Measurements from ENCODE around the gene SLC43A2. TPM values are rescaled to one million over a fixed set of nuclear protein-coding genes. Genes with fewer than 3 reads are reported as not detected.

Gene SLC43A2
- total RNA-seq, 1 experiment from 2014 or later, result 3.4 TPM

GRCh38 chr17:1559047-1560043 lies 69.3 kb downstream of the SLC43A2 start:
- in situ Hi-C loops (cut with HindIII; ENCODE audit: low pct_unique_long_range_greater_than_20kb, low sequenced_read_pairs), result no loop called here
- no peak for DNase-seq (ENCODE audit: low read depth, low spot score)

GRCh38 chr17:1558401-1558800 lies 70.2 kb downstream of the SLC43A2 start:
- in situ Hi-C loops (cut with HindIII; ENCODE audit: low pct_unique_long_range_greater_than_20kb, low sequenced_read_pairs), result no loop called here

GRCh38 chr17:1557355-1558095 lies 71.1 kb downstream of the SLC43A2 start:
- DNase-seq (ENCODE audit: low read depth, low spot score), result no peak
- in situ Hi-C loops (cut with HindIII; ENCODE audit: low pct_unique_long_range_greater_than_20kb, low sequenced_read_pairs), result no loop called here

More at GRCh38 chr17:1558401-1558800, 70.2 kb downstream of the SLC43A2 start:
- DNase-seq (ENCODE audit: low read depth, low spot score), result no peak

- no peak for DNase-seq (ENCODE audit: low read depth, low spot score)
- in situ Hi-C loops (cut with HindIII; ENCODE audit: low pct_unique_long_range_greater_than_20kb, low sequenced_read_pairs), result no loop called here
These were observed 72.8 kb downstream of the SLC43A2 start for GRCh38 chr17:1555651-1556471.

GRCh38 chr17:1554751-1555540 lies 73.7 kb downstream of the SLC43A2 start:
- in situ Hi-C loops (cut with HindIII; ENCODE audit: low pct_unique_long_range_greater_than_20kb, low sequenced_read_pairs), result no loop called here
- no peak for DNase-seq (ENCODE audit: low read depth, low spot score)

GRCh38 chr17:1553354-1554266 lies 75.0 kb downstream of the SLC43A2 start:
- no peak for DNase-seq (ENCODE audit: low read depth, low spot score)
- in situ Hi-C loops (cut with HindIII; ENCODE audit: low pct_unique_long_range_greater_than_20kb, low sequenced_read_pairs), result no loop called here

GRCh38 chr17:1552932-1553331 lies 75.7 kb downstream of the SLC43A2 start:
- no peak for DNase-seq (ENCODE audit: low read depth, low spot score)
- in situ Hi-C loops (cut with HindIII; ENCODE audit: low pct_unique_long_range_greater_than_20kb, low sequenced_read_pairs), result no loop called here

- DNase-seq (ENCODE audit: low read depth, low spot score), result no peak
- in situ Hi-C loops (cut with HindIII; ENCODE audit: low pct_unique_long_range_greater_than_20kb, low sequenced_read_pairs), result no loop called here
These were observed 76.9 kb downstream of the SLC43A2 start for GRCh38 chr17:1551741-1552140.

GRCh38 chr17:1548032-1548431 lies 80.6 kb downstream of the SLC43A2 start:
- in situ Hi-C loops (cut with HindIII; ENCODE audit: low pct_unique_long_range_greater_than_20kb, low sequenced_read_pairs), result no loop called here
- no peak for DNase-seq (ENCODE audit: low read depth, low spot score)

- no peak for DNase-seq (ENCODE audit: low read depth, low spot score)
- in situ Hi-C loops (cut with HindIII; ENCODE audit: low pct_unique_long_range_greater_than_20kb, low sequenced_read_pairs), result no loop called here
These were observed 82.2 kb downstream of the SLC43A2 start for GRCh38 chr17:1546292-1546922.

- in situ Hi-C loops (cut with HindIII; ENCODE audit: low pct_unique_long_range_greater_than_20kb, low sequenced_read_pairs), result no loop called here
These were observed 83.0 kb downstream of the SLC43A2 start for GRCh38 chr17:1545618-1546017.

GRCh38 chr17:1542316-1542715 lies 86.3 kb downstream of the SLC43A2 start:
- DNase-seq (ENCODE audit: low read depth, low spot score), result no peak
- in situ Hi-C loops (cut with HindIII; ENCODE audit: low pct_unique_long_range_greater_than_20kb, low sequenced_read_pairs), result no loop called here

More at GRCh38 chr17:1545618-1546017, 83.0 kb downstream of the SLC43A2 start:
- DNase-seq (ENCODE audit: low read depth, low spot score), result no peak

- no peak for DNase-seq (ENCODE audit: low read depth, low spot score)
- in situ Hi-C loops (cut with HindIII; ENCODE audit: low pct_unique_long_range_greater_than_20kb, low sequenced_read_pairs), result no loop called here
These were observed 87.2 kb downstream of the SLC43A2 start for GRCh38 chr17:1541367-1541904.

GRCh38 chr17:1539811-1540210 lies 88.8 kb downstream of the SLC43A2 start:
- in situ Hi-C loops (cut with HindIII; ENCODE audit: low pct_unique_long_range_greater_than_20kb, low sequenced_read_pairs), result no loop called here
- DNase-seq (ENCODE audit: low read depth, low spot score), result no peak

GRCh38 chr17:1535737-1536136 lies 92.9 kb downstream of the SLC43A2 start:
- in situ Hi-C loops (cut with HindIII; ENCODE audit: low pct_unique_long_range_greater_than_20kb, low sequenced_read_pairs), result no loop called here
- DNase-seq (ENCODE audit: low read depth, low spot score), result no peak
